Measurements from ENCODE around the gene NET1. TPM values are rescaled to one million over a fixed set of nuclear protein-coding genes. Genes with fewer than 3 reads are reported as not detected.
A peak's percentile ranks its signal among the peaks of the same experiment; 100 is the strongest.

The NET1 gene
- total RNA-seq, 2 experiments from 2014 or later, result 20.8 to 21.3 TPM

DNA sequence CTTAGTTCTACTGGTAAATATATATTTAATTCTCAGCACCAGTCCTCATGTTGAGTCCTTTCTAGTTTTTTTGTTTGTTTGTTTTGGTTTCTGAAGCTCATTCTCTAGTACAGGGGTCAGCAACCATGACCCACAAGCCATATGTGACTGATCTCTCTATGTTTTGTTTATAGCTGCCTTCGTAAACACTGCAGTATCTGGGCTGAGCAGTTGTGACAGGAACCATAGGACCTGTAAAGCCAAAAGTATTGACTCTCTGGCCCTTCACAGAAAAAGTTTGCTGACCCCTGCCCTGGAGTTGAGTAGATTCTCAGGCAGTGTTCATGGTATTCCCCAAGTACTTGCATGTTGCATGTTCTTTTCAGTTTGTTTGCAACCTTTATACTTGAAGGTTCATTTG lies 20.8 kb downstream of the NET1 start:
- no peaks in the 10 kb centered on the region for H3K9me3 Mint-ChIP-seq
- peaks cover 13% of the 10 kb centered on the region for H3K36me3 Mint-ChIP-seq (ENCODE audit: low read depth)
- intact Hi-C loops (cut with micrococcal nuclease), result loop anchor here (5.0 kb wide), 2 partner anchors 151 to 341 kb away; partner anchors contain the start of gene AKR1C3
- no peak overlapping the region for H3K4me3 Mint-ChIP-seq
- CTCF ChIA-PET, result interaction anchor here (0.6 to 4.3 kb wide), 11 partner anchors 8 to 618 kb away, joined by 3 to 27 read pairs (median 4); no protein-coding TSS in a partner anchor
- peaks cover 8% of the 10 kb centered on the region for H3K4me1 Mint-ChIP-seq (ENCODE audit: low read depth)
- no peak overlapping the region for H3K27ac Mint-ChIP-seq
- DNase-seq, result no peak
- H3K27me3 Mint-ChIP-seq (ENCODE audit: low read depth), result no peaks in the 10 kb centered on the region

DNA sequence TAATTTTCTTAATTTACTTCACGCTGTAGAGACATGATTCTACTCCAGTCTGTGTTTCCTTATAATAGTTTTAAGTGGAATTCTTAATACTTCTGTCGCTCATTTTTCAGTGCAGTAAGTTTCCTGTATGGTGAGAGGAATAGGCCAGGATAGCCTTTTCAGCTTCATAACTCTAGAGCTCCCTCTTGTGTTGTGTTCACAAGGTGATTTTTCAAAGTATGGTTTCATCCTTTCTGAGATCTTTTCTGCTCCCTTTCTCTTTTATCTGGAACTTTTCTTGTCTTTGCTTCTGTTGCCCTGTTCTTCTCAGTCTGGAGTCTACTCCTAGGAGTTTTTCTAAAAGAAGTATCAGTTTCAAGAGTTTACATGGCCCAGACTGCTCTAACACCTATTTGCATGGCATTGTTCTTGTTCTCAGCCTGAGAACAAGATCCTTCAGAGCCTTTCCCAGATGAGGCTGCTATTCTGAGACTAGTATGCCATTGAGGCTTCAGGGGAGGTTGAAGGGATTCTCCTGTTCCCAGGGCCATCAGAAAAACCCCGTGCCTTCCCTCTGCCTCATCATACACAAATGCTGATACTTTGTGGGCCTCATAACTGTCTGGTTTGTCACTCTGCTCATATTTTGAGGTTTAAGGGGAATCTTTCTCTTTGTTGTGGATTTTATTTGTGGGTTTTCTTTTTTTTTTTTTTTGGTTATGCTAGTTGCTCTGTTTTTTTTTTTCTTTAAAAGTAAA lies 21.8 kb downstream of the NET1 start:
- Mint-ChIP-seq H3K9me3 (no peaks in the 10 kb centered on the region), H3K4me1 (ENCODE audit: low read depth) (peaks cover 8% of the 10 kb centered on the region), H3K27me3 (ENCODE audit: low read depth) (no peaks in the 10 kb centered on the region), H3K4me3 (no peak overlapping the region), H3K36me3 (ENCODE audit: low read depth) (peaks cover 13% of the 10 kb centered on the region), H3K27ac (no peak overlapping the region)
- intact Hi-C loops (cut with micrococcal nuclease), result loop anchor here (1.0 to 5.0 kb wide), 4 partner anchors 152 to 619 kb away; partner anchors contain the start of gene AKR1C3
- no peak for DNase-seq
- CTCF ChIA-PET, result interaction anchor here (0.6 to 4.3 kb wide), 20 partner anchors 9 to 954 kb away, joined by 3 to 27 read pairs (median 4); partner anchors contain the start of gene TUBAL3

DNA sequence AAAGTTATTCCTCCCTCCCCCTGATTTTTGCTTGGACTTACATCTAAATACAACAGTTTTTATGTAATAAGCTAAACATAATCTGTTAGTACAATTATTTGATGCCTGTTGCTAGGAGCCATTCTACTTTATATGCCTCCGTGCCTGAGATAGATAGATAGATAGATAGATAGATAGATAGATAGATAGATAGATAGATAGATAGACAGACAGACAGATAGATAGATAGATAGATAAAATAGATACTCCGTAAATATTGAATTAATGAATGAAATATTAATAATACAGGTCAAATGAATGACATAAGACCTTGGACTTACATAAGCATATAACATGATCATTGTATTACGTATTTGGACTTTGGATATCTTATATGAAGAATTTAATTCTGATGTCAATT lies 23.0 kb downstream of the NET1 start:
- Mint-ChIP-seq H3K4me1 (ENCODE audit: low read depth) (peaks cover 8% of the 10 kb centered on the region), H3K36me3 (ENCODE audit: low read depth) (peaks cover 11% of the 10 kb centered on the region), H3K27ac (no peak overlapping the region), H3K4me3 (no peak overlapping the region), H3K9me3 (no peaks in the 10 kb centered on the region), H3K27me3 (ENCODE audit: low read depth) (no peaks in the 10 kb centered on the region)
- DNase-seq, result no peak
- intact Hi-C loops (cut with micrococcal nuclease), result loop anchor here (2.0 kb wide), 1 partner anchor 621 kb away; no protein-coding TSS in a partner anchor
- CTCF ChIA-PET, result interaction anchor here (0.6 to 4.3 kb wide), 12 partner anchors 8 to 609 kb away, joined by 3 to 27 read pairs (median 5); partner anchors contain the start of gene AKR1E2

DNA sequence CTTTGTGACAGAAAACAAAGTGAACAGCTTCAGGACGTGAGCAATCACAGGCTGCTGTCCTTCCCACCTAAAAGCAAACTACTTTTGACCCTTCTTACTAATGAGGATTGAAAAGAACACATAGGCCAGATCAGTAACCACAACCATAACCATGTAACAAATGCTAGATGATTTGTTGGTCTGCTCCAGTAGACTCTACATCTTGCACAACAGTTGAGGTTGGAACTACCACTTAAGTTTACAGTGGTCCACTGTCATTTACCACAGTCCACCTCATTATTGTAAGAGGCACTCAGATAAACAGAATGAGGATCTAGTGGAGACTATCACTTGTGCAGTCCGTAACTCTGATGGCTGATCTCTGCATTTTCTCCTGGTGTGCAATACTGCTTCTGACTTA lies 27.8 kb downstream of the NET1 start:
- CTCF ChIA-PET, result interaction anchor here (0.5 to 11.0 kb wide), 2 partner anchors 118 to 185 kb away, joined by 4 to 244 read pairs; no protein-coding TSS in a partner anchor
- Mint-ChIP-seq H3K4me3 (no peak overlapping the region), H3K4me1 (ENCODE audit: low read depth) (peaks cover 11% of the 10 kb centered on the region), H3K36me3 (ENCODE audit: low read depth) (no peaks in the 10 kb centered on the region), H3K27ac (no peak overlapping the region), H3K27me3 (ENCODE audit: low read depth) (no peaks in the 10 kb centered on the region), H3K9me3 (no peaks in the 10 kb centered on the region)
- intact Hi-C loops (cut with micrococcal nuclease), result loop anchor here (10.0 kb wide), 2 partner anchors 245 to 615 kb away; partner anchors contain the start of gene TASOR2
- no peak for DNase-seq

DNA sequence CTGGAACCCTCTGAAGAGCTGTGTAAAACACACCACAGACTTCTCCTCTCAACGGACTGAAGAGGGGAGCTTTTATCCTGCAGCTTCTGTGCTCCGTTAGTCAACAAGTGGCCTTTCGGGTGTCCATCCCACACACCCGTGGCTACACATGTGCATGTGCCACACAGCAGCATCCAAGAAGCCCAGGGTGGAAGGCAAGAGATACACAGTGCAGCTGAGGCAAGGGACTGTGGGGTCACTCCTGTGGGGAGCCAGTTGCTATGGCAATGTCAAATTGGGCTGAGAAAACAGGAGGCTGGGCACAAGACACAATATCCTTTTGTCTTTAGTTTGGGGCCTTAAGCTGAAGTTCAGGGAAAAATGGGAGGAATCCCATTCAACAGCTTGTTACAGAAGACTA lies 28.7 kb downstream of the NET1 start:
- no peak overlapping the region for H3K27ac Mint-ChIP-seq
- CTCF ChIA-PET, result interaction anchor here (0.6 to 11.0 kb wide), 3 partner anchors 154 to 603 kb away, joined by 3 to 244 read pairs (median 3); no protein-coding TSS in a partner anchor
- no peaks in the 10 kb centered on the region for H3K9me3 Mint-ChIP-seq
- no peak for DNase-seq
- no peak overlapping the region for H3K4me3 Mint-ChIP-seq
- intact Hi-C loops (cut with micrococcal nuclease), result loop anchor here (10.0 kb wide), 2 partner anchors 244 to 614 kb away; partner anchors contain the start of gene TASOR2
- peaks cover 13% of the 10 kb centered on the region for H3K4me1 Mint-ChIP-seq (ENCODE audit: low read depth)
- H3K27me3 Mint-ChIP-seq (ENCODE audit: low read depth), result no peaks in the 10 kb centered on the region
- H3K36me3 Mint-ChIP-seq (ENCODE audit: low read depth), result no peaks in the 10 kb centered on the region

DNA sequence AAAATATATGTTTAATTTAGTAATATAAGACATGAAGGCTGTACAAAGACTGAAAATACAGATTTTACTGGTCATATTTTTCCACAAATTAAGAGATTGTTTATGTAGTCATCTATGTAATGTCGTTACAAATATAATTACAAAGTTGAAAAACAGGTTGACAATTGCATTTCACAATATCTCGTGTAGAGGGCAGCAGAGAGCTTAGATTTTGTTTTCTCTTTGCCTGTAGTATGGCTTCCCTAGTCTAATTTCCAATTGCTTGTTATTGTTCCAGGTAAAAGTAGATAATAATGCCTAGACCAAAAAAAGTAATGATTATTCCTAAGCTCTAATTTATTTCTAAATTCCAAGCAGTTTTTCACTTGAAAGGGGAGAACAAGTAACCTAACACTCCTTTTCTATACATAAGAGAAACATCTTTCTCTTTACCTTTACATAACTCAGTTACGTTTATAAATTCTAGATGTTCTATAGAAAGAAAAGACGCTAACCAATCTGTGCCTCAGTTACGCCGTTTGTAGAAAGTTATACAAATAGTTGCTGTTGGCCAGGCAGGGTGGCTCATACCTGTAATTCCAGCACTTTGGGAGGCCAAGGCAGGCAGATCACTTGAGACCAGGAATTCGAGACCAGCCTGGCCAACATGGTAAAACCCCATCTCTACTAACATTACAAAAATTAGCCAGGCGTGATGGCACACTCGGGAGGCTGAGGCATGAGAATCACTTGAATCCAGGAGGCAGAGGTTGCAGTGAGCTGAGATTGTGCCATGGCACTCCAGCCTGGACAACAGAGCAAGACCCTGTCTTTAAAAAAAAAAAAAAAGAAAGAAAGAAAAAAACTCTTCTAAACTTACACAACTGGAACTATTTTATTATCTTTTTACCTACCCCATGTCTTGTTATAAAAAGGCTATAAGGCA lies 30.0 kb downstream of the NET1 start:
- intact Hi-C loops (cut with micrococcal nuclease), result loop anchor here (1.0 to 10.0 kb wide), 4 partner anchors 181 to 612 kb away; partner anchors contain the start of gene TASOR2
- H3K27ac Mint-ChIP-seq, result no peak overlapping the region

DNA sequence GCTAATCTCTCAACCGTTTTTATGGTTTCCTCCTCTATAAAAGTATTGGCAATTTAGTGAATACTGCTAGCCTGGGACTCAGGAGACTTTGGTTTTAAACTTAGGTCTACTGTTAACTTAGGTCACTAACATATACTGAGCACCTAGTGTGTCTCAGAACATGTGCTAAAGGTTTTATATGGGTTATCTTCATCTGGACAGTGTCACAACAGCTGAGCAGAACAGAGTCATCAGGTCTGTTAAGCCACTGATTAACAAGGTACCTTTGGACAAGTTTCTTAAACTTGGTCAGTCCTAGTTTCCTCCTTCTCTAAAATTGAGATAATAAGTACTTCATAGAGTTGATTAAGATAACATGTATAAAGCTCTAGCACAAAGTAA lies 30.6 kb downstream of the NET1 start:
- peaks cover 27% of the 10 kb centered on the region for H3K4me1 Mint-ChIP-seq (ENCODE audit: low read depth)

More for the DNA sequence above, 30.0 kb downstream of the NET1 start:
- no peaks in the 10 kb centered on the region for H3K9me3 Mint-ChIP-seq
- no peaks in the 10 kb centered on the region for H3K36me3 Mint-ChIP-seq (ENCODE audit: low read depth)
- H3K27me3 Mint-ChIP-seq (ENCODE audit: low read depth), result no peaks in the 10 kb centered on the region
- H3K4me1 Mint-ChIP-seq (ENCODE audit: low read depth), result peaks cover 22% of the 10 kb centered on the region
- no peak overlapping the region for H3K4me3 Mint-ChIP-seq
- peak; percentile 37 for DNase-seq
- CTCF ChIA-PET, result interaction anchor here (0.6 to 11.0 kb wide), 12 partner anchors 8 to 271 kb away, joined by 3 to 244 read pairs (median 4); no protein-coding TSS in a partner anchor

DNA sequence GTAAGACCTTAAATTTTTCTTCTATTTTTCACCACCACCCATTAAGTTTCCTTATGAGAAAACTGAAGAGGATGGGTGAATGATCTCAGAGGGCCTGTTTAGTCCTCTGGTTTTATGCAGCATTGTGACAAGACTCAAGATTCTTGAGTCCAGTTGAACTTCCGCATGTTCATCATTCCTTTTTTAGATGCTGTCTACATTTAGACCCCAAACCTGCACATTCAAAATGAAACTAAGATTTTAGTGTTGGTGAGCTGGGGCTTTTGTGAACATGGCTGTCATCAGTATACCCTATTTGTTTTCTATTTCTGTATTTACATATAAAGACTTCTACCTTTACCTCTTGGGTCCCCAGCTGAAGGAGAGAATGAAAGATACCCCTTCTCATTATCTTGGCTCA lies 31.1 kb downstream of the NET1 start:
- Mint-ChIP-seq H3K36me3 (ENCODE audit: low read depth) (no peaks in the 10 kb centered on the region), H3K4me3 (no peak overlapping the region), H3K9me3 (no peaks in the 10 kb centered on the region), H3K27me3 (ENCODE audit: low read depth) (no peaks in the 10 kb centered on the region), H3K4me1 (ENCODE audit: low read depth) (peaks cover 31% of the 10 kb centered on the region), H3K27ac (no peak overlapping the region)
- intact Hi-C loops (cut with micrococcal nuclease), result loop anchor here (10.0 kb wide), 2 partner anchors 241 to 611 kb away; partner anchors contain the start of gene TASOR2
- DNase-seq, result no peak
- CTCF ChIA-PET, result interaction anchor here (0.7 to 11.0 kb wide), 6 partner anchors 9 to 270 kb away, joined by 3 to 244 read pairs (median 3); no protein-coding TSS in a partner anchor

More for the DNA sequence above, 30.6 kb downstream of the NET1 start:
- no peaks in the 10 kb centered on the region for H3K36me3 Mint-ChIP-seq (ENCODE audit: low read depth)
- CTCF ChIA-PET, result interaction anchor here (0.6 to 11.0 kb wide), 10 partner anchors 8 to 271 kb away, joined by 3 to 244 read pairs (median 4); no protein-coding TSS in a partner anchor
- no peak overlapping the region for H3K27ac Mint-ChIP-seq
- no peak for DNase-seq
- no peaks in the 10 kb centered on the region for H3K9me3 Mint-ChIP-seq
- no peaks in the 10 kb centered on the region for H3K27me3 Mint-ChIP-seq (ENCODE audit: low read depth)
- intact Hi-C loops (cut with micrococcal nuclease), result loop anchor here (1.0 to 10.0 kb wide), 4 partner anchors 180 to 612 kb away; partner anchors contain the start of gene TASOR2
- no peak overlapping the region for H3K4me3 Mint-ChIP-seq

DNA sequence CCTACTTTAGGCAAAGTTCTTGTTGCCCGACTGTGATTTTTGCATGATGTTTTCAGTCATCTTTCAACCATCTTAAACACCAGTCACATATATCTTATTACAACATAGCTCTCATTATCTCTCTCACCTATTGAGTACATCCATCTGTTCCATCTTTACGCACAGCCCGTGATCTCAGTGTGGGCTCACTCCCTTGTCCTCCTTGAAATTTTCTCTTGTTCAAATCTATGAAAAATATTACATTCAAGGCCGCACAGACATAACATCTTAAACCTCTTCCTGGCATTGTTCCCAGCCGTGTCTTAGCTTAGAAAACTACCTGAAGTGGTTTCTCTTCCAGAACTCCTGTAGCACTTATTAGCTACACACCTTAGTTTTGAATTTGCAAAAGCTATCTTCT lies 32.6 kb downstream of the NET1 start:
- intact Hi-C loops (cut with micrococcal nuclease), result loop anchor here (5.0 to 10.0 kb wide), 4 partner anchors 240 to 642 kb away; partner anchors contain the start of genes RBM17 and TASOR2
- no peak overlapping the region for H3K27ac Mint-ChIP-seq
- no peak for DNase-seq
- H3K9me3 Mint-ChIP-seq, result no peaks in the 10 kb centered on the region
- CTCF ChIA-PET, result interaction anchor here (1.0 to 11.0 kb wide), 2 partner anchors 180 to 596 kb away, joined by 4 to 244 read pairs; no protein-coding TSS in a partner anchor
- H3K4me1 Mint-ChIP-seq (ENCODE audit: low read depth), result peaks cover 43% of the 10 kb centered on the region
- no peaks in the 10 kb centered on the region for H3K27me3 Mint-ChIP-seq (ENCODE audit: low read depth)
- H3K36me3 Mint-ChIP-seq (ENCODE audit: low read depth), result no peaks in the 10 kb centered on the region
- no peak overlapping the region for H3K4me3 Mint-ChIP-seq

DNA sequence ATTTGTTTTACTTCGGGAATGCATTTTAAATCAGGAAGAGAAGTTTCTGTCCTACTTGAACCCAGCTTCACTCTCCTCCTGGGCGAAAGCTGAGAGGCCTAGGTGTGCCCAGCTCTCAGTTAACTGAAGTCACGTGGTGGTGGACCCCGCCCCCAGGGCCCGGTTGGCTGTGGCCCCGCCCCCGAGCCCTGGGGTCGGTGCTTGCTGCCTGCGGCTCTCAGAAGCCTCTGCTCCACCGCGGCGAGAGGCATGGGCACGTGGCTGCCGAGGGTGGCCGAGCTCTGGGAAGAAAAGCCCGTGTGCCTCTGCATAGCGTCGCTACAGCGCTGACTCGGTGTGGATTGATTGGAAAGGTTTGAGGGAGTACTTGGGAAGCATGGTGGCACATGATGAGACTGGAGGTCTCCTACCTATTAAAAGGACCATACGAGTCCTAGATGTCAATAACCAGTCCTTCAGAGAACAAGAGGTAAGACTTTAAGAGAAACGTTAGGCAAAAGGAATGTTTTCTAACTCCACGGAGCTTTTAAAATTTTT lies 34.1 kb downstream of the NET1 start:
- intact Hi-C loops (cut with micrococcal nuclease), result loop anchor here (2.0 to 10.0 kb wide), 7 partner anchors 106 to 641 kb away; partner anchors contain the start of genes GDI2, RBM17 and TASOR2
- Mint-ChIP-seq H3K36me3 (ENCODE audit: low read depth) (no peaks in the 10 kb centered on the region), H3K4me1 (ENCODE audit: low read depth) (peaks cover 48% of the 10 kb centered on the region), H3K9me3 (no peaks in the 10 kb centered on the region), H3K27ac (peak overlapping the region; percentile 33), H3K27me3 (ENCODE audit: low read depth) (no peaks in the 10 kb centered on the region), H3K4me3 (peak overlapping the region; percentile 61)
- DNase-seq, result peak; percentile 77
- CTCF ChIA-PET, result interaction anchor here (0.5 to 11.0 kb wide), 3 partner anchors 11 to 366 kb away, joined by 3 to 244 read pairs (median 9); no protein-coding TSS in a partner anchor

DNA sequence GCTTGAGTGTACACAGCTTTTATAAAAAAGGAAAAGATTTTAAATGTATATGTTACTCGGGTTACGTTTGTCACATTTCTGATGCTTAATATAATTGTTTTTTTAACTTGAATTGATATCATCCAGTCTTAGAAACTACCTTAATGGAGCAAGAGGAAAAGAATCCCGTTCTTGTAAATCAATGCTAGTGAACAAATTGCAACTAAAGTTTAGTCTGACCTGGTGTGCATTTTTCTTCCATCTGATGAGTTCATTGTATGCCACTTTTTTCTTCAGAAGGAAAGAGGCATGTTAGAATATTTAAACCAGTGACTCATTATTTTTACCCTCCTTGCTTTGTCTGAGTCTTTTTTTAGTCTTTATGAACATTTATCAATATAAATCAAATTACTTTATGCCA lies 34.7 kb downstream of the NET1 start:
- CTCF ChIA-PET, result interaction anchor here (2.3 to 11.0 kb wide), 2 partner anchors 12 to 178 kb away, joined by 9 to 244 read pairs; no protein-coding TSS in a partner anchor
- H3K27ac Mint-ChIP-seq, result no peak overlapping the region

More for the DNA sequence above, 34.7 kb downstream of the NET1 start:
- Mint-ChIP-seq H3K27me3 (ENCODE audit: low read depth) (no peaks in the 10 kb centered on the region), H3K4me1 (ENCODE audit: low read depth) (peaks cover 48% of the 10 kb centered on the region), H3K36me3 (ENCODE audit: low read depth) (no peaks in the 10 kb centered on the region), H3K9me3 (no peaks in the 10 kb centered on the region), H3K4me3 (peak overlapping the region; percentile 40)
- intact Hi-C loops (cut with micrococcal nuclease), result loop anchor here (1.0 to 10.0 kb wide), 8 partner anchors 106 to 640 kb away; partner anchors contain the start of genes GDI2, RBM17 and TASOR2
- no peak for DNase-seq

All from activated naive CD4-positive, alpha-beta T cell treated with anti-CD3 and anti-CD28 coated beads for 36 hours (primary cell).